ENCODE results near the gene NTSR1.

- no peak for TF ChIP-seq CTCF (IDR thresholded peaks at IDR 0.05)
- no peak for TF ChIP-seq EP300 (IDR thresholded peaks at IDR 0.05)
- no peak for TF ChIP-seq POLR2AphosphoS5 (IDR thresholded peaks at IDR 0.05)
- no peak for TF ChIP-seq POLR2A (IDR thresholded peaks at IDR 0.05)
These were observed 1.2 kb upstream of the NTSR1 start for GRCh38 chr20:62707276-62707920.
